Stomach (tissue), 9 donors: Measurements from ENCODE around the gene NCOA5. TPM values are rescaled to one million over a fixed set of nuclear protein-coding genes. Genes with fewer than 3 reads are reported as not detected.

Experiments
- DNase-seq, 2 donors: peaks; one replicate each; pipeline versions ENCODE4 v3.0.0 to v3.0.0-alpha.2; 2013 to 2019
- H3K27ac ChIP-seq, 5 donors: fragments of 200-600 bp in 4 of 5; sonication (generic) in 4 of 5; one replicate each; pipeline ENCODE4 v1.5.1; 2013 to 2019; ENCODE audit warnings: mild to moderate bottlenecking in 1 of 5, moderate library complexity in 1 of 5
- H3K27me3 ChIP-seq, 3 donors: fragments of 200-600 bp; sonication (generic); one replicate each; pipeline ENCODE4 v1.5.1; 2017 to 2019; ENCODE audit warnings: mixed run types in 1 of 3
- H3K36me3 ChIP-seq, 4 donors: fragments of 200-600 bp; sonication (generic); 1 replicate in 3 of 4; 2 replicates in 1 of 4; pipeline ENCODE4 v1.5.1; 2016 to 2019
- H3K4me1 ChIP-seq, 4 donors: fragments of 200-600 bp; sonication (generic); one replicate each; pipeline ENCODE4 v1.5.1; 2016 to 2019
- H3K4me3 ChIP-seq, 4 donors: fragments of 200-600 bp; sonication (generic) in 3 of 4; one replicate each; pipeline ENCODE4 v1.5.1; 2016 to 2019; ENCODE audit warnings: mild to moderate bottlenecking in 1 of 4
- H3K9me3 ChIP-seq, 4 donors: fragments of 200-600 bp; sonication (generic); one replicate each; pipeline ENCODE4 v1.5.1; 2016 to 2019
- CTCF ChIP-seq, 7 experiments: fragments of 450-650 bp in 4 of 7; fragments of 200-600 bp in 3 of 7; sonication (generic) in 3 of 7; IDR thresholded peaks; one replicate each; pipeline ENCODE4 v1.5.1; 2016 to 2019; ENCODE audit warnings: antibody characterized with exemption in 7 of 7, control low read depth in 2 of 7, mild to moderate bottlenecking in 1 of 7
- EP300 ChIP-seq: sonication (generic); formaldehyde crosslinking; IDR thresholded peaks from one replicate; pipeline ENCODE4 v1.6.1; 2017; ENCODE audit warnings: antibody characterized with exemption
- POLR2A ChIP-seq, 4 donors: fragments of 450-650 bp; IDR thresholded peaks; one replicate each; pipeline ENCODE4 v1.6.1; 2016; ENCODE audit warnings: antibody characterized with exemption in 4 of 4, control low read depth in 2 of 4, mild to moderate bottlenecking in 1 of 4, moderate library complexity in 1 of 4
- POLR2AphosphoS5 ChIP-seq, 3 donors: sonication (generic); formaldehyde crosslinking; IDR thresholded peaks; one replicate each; pipeline ENCODE4 v1.6.1; 2016; ENCODE audit warnings: antibody characterized with exemption in 3 of 3
- WGBS, 5 donors: extraction: QIAGEN DNeasy Blood & Tissue Kit in 3 of 5; methylation state at CpG; one replicate each; pipeline versions ENCODE4 v1.1.5 to v1.1.7; 2013 to 2018; 5-methylcytosine and 5-hydroxymethylcytosine counted together
- intact Hi-C: fragments of 100-400 bp; cut with DNase I; formaldehyde crosslinking; loops from one replicate; pipeline ENCODE4 v1.15.1; 2023; ENCODE audit warnings: low total_unique reads
- polyA plus RNA-seq, 3 donors: library from polyadenylated mRNA; stranded (reverse); fragments of 200-250 nt; gene quantifications; one replicate each; pipeline ENCODE4 v1.2.3, GENCODE V29; 2013
- total RNA-seq, 5 donors: library from RNA; depleted of rRNA; stranded (reverse); fragments of >200 nt; gene quantifications; one replicate each; pipeline versions ENCODE4 v1.1.0 to v1.2.3, GENCODE V29; 2014 to 2016
- donor health status: healthy with polysubstance abuse.
- donor health status: Bipolar disorder and iron deficiency.
- donor health status: healthy.

NCOA5 gene
- total and polyA plus RNA-seq, 8 donors = 4.3 to 58.9 (median 11.4) TPM

- Histone ChIP-seq H3K36me3 (no peaks in the 10 kb centered on the region), H3K9me3 (no peaks in the 10 kb centered on the region), H3K4me1 (no peaks in the 10 kb centered on the region), H3K27ac (no peak overlapping the region), H3K27me3 (peaks cover 0 to 56% (median 10%) of the 10 kb centered on the region in 3 donors), H3K4me3 (no peak overlapping the region)
- DNase-seq = no peak
- intact Hi-C loops = no loop called here
- TF ChIP-seq POLR2AphosphoS5 (IDR thresholded peaks at IDR 0.05) = no peak
- TF ChIP-seq POLR2A (IDR thresholded peaks at IDR 0.05) = no peak
- no peak for TF ChIP-seq CTCF (IDR thresholded peaks at IDR 0.05)
- TF ChIP-seq EP300 = no peak
These were observed 39.9 kb downstream of the NCOA5 start for GRCh38 chr20:46049815-46050214.

DNA sequence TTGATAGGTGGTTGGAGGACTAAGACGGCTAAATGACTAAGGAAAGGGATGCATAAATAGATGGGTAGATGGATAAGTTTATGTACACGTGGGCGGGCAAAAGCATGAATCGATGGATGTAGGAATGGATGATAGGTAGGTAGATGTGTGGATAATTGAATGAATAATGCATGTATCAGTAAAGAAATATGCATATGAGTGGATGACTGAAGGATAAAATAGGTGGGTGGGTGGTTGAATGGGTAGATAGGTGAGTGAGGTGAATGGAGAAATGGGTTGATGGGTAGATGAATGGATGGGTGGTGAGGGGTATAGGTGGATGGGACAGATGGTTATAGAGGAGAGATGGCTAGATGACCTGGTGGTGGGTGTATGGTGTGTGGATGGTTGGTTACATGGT lies 40.6 kb downstream of the NCOA5 start:
- no peak for DNase-seq
- Histone ChIP-seq H3K4me3 (no peak overlapping the region), H3K9me3 (no peaks in the 10 kb centered on the region), H3K27ac (no peak overlapping the region), H3K36me3 (no peaks in the 10 kb centered on the region), H3K27me3 (peaks cover 0 to 56% (median 10%) of the 10 kb centered on the region in 3 donors), H3K4me1 (no peaks in the 10 kb centered on the region)
- 79 to 93% (median 86%) methylated on average over 4 of the region's 4 CpGs for WGBS, 5 donors
- TF ChIP-seq POLR2A (IDR thresholded peaks at IDR 0.05) (no peak), POLR2AphosphoS5 (IDR thresholded peaks at IDR 0.05) (no peak), CTCF (IDR thresholded peaks at IDR 0.05) (no peak), EP300 (no peak)
- intact Hi-C loops = no loop called here

GRCh38 chr20:46047821-46048220 lies 41.9 kb downstream of the NCOA5 start:
- intact Hi-C loops = no loop called here
- Histone ChIP-seq H3K9me3 (no peaks in the 10 kb centered on the region), H3K36me3 (no peaks in the 10 kb centered on the region), H3K27ac (no peak overlapping the region), H3K4me3 (no peak overlapping the region), H3K4me1 (no peaks in the 10 kb centered on the region), H3K27me3 (peaks cover 0 to 67% (median 10%) of the 10 kb centered on the region in 3 donors)
- WGBS, 5 donors = 65 to 75% (median 71%) methylated on average over 8 of the region's 8 CpGs
- DNase-seq = no peak
- no peak for TF ChIP-seq EP300
- no peak for TF ChIP-seq POLR2A (IDR thresholded peaks at IDR 0.05)
- TF ChIP-seq CTCF (IDR thresholded peaks at IDR 0.05) = no peak
- TF ChIP-seq POLR2AphosphoS5 (IDR thresholded peaks at IDR 0.05) = no peak

GRCh38 chr20:46046588-46047310 lies 43.0 kb downstream of the NCOA5 start:
- Histone ChIP-seq H3K27me3 (peaks cover 0 to 76% (median 18%) of the 10 kb centered on the region in 3 donors), H3K4me3 (no peak overlapping the region), H3K9me3 (no peaks in the 10 kb centered on the region), H3K36me3 (no peaks in the 10 kb centered on the region), H3K4me1 (no peaks in the 10 kb centered on the region), H3K27ac (no peak overlapping the region)
- DNase-seq = no peak
- TF ChIP-seq POLR2A (IDR thresholded peaks at IDR 0.05) = no peak
- TF ChIP-seq CTCF (IDR thresholded peaks at IDR 0.05) = no peak
- no peak for TF ChIP-seq POLR2AphosphoS5 (IDR thresholded peaks at IDR 0.05)
- TF ChIP-seq EP300 = no peak
- intact Hi-C loops = no loop called here
- whole genome bisulfite sequencing, 5 donors = 71 to 86% (median 79%) methylated on average over 6 to 8 of the region's 8 CpGs
